ENCODE results near the gene ESPL1.

Gene ESPL1

DNA sequence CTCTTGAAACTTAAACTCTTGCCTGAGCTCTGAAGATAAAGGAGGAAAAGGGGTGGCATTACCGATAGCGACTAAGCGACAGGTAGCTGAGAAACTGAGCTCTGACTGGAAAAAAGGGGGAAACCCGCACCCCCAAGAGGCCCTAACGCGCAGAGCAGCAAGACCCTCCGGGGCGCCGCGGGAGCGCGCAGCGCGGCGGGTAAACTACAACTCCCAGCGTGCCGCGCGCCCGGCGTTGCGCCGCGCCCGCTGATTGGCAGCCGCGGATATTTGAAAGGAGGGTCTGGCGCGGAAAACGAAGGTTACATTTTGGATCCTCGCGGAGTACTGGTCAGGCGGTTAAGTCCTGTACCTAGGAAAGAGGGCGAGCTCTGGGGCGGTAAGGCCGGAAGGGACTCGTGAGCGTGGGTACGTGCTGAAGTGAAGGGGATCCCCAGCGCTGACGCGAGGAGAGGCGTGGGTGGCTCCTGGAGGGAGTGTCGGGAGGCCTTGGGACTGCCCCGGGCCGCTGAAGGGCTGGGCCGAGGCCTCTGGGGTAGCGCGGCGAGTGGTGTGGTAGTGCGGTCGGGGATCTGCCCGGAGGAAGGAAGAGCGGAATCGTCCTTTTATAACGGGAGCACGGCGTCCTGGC is at the start of gene ESPL1:
ESPL1 (plus strand) TSS at position 301 of the 631 bp plus-strand sequence. CDS start 468 bp downstream, outside the sequence.
- DNase-seq (ENCODE audit: low read depth) = peak; percentile 65

DNA sequence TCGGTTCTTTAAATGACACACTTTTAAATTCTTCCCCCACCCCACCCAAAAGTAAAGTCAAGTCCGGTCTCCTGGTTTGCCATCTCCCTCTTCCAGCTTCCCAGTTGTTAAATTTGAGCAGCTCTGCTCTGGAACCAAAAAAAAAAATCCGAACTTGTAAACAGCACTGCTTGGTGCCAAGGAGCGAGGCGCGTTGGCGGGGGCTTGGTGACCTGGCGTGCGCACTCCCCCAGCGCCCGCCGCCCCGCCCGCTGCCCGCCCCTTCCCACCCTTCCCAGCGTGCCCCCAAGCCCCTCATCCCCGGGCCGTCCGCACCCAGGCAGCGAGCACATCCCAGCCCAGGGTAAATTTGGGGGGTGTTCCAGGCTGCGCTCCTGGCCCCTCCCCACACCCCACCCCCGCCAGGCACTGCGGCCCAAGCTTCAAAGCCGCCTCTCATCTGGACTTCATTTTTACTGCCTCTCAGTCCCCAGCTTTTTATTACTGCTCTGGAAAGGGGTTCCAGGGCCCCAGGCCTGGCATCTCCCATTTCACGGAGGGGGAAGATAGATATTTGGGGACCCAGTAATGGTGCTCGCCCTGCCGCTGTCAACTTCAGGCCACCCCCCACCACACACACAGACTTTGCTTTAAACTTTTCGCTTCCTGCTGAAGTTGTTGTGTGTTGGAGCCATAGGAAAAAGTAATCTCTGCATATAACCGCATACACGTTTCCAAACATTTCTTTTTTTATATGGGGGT is 49.4 kb upstream of the ESPL1 start:
- no peak for DNase-seq (ENCODE audit: low read depth)

DNA sequence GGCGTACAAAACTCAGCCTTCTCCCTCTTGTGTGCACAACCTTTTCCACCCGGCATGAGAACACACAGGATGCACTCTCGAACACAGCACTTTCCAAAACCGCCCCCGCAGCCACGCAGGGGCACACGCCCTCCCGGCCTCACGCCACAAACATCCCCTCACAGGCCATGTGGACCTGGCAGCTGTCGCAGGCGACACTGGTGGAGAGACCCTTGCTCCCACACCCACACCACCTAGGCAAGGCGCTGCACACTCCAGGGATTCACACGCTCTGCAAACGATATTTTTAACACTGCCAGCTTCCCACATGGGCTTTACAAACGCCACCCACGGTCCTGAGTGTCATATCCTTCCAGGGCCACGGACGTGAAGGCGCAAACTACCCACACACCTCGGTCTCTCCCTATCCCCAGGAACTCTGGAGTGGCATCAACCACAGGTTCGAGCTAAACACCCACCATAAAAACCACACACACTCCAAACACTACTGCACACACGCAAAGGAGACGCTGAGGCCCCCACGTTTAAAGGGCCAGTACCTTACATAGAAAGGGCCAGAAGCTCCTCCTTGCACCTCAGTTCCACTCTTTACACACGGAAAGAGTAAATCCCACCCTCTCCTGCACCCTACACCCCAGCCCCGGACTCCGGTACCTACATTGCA is 48.7 kb upstream of the ESPL1 start:
- DNase-seq (ENCODE audit: low read depth) = no peak

GRCh38 chr12:53219956-53220693 is 48.0 kb upstream of the ESPL1 start:
- peak; percentile 54 for DNase-seq (ENCODE audit: low read depth)

- DNase-seq (ENCODE audit: low read depth) = peak; percentile 47
These were observed 47.4 kb upstream of the ESPL1 start for GRCh38 chr12:53220694-53221202.

DNA sequence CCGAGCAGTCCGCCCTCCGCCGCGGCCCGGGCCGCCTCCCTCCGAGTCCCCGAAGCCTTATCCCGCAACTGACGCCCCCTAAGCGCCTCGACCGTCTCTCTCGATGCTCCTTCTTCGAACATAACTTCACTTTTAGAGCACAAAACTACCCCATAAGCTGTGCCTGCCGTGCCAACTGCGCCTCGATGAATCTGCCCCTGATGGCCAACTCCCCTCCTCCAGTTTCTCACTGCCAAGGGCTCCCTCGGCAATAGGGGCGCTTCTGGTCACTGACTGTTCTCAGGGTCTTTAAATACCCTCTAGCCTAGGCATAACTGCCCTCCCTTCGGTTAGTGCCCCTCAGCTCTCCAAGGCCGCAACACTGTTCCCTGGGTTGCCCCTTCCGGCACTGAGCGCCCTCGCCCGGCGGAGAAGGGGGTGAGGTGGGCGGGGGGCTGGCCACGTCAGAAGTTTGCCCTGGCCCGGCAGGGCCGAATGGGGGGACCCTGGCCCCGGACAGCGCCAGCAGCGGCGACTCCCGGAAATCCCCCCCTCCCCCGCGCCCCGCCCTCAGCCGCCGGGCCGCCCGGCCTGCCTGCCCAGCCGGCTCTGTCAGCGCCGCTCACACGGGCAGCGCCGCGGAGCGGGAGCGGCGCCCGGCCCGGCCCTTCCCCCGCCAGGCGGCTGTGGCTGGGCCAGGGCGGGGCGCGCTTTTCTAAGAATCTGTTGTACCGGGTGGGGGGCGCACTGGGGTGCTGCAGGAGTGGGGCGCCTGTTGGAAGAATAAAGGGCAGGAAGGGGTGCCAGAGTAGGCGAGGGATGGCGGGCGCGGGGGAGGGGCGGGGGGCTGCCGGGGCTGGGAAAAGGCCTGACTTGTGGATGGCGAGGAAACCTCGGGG is 46.7 kb upstream of the ESPL1 start:
- no peak for DNase-seq (ENCODE audit: low read depth)

DNA sequence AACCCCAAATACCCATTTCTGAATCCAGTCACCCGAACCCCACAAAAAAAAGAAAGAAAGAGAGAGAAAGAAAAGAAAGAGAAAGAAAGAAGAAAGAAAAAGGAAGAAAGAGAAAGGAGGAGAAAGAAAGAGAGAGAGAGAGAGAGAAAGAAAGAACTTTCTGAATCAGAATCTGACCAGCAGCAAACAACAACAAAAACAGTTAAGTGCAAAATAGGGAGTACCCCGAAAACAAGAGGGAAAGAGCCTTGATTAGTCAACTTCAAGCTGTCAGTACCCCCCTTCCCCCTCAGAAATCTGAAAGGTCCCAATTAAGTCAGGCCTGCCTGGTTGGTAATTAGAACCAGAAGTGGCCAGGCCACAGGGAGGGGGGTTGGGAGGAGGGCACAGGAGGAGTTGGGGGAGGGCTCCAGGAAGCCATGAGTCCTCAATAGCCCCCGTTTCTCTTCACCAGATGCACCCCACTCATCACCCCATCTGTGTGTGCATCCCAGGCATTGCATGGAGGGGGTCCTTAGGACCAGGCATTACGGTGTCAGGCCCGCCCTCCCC is 45.9 kb upstream of the ESPL1 start:
- no peak for DNase-seq (ENCODE audit: low read depth)

GRCh38 chr12:53222806-53223261 is 45.3 kb upstream of the ESPL1 start:
- DNase-seq (ENCODE audit: low read depth) = no peak

- DNase-seq (ENCODE audit: low read depth) = no peak
These were observed 44.6 kb upstream of the ESPL1 start for GRCh38 chr12:53223389-53224060.

GRCh38 chr12:53224061-53224896 is 43.8 kb upstream of the ESPL1 start:
- DNase-seq (ENCODE audit: low read depth) = no peak

DNA sequence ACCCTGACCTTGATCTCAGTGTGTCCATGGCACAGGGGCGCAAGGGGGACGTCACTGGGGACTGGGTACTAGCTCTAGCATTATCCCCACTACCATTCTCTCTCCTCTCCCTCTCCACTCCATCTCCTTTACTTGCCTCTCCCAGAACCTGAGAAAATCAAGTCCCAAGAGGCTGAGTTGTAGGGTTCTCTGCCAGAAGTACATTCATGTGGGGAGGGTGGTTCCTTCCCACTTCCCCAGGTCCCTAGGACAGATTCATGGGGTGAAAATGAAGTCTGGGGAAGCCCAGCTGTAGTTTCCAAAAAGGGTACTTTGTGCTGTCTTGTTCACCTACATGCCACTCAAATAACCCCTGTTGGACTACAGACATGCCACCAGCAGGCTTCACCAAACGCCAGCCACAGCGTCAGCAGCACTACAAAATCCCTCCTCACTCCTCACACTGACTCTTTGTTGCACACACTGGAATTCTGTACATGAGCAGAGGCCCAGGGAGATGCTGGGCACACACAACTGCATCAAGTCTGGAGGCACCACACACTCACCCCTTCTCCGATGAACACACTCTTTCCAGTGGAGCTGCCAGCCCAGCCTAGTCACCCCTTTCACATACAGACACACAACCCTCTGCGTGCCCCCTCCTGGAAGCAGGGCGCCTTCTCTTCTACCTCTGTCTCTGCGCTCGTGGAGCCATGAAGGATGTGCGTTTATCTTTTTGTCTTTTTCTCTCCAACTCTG is 43.0 kb upstream of the ESPL1 start:
- DNase-seq (ENCODE audit: low read depth) = no peak

- no peak for DNase-seq (ENCODE audit: low read depth)
These were observed 42.3 kb upstream of the ESPL1 start for GRCh38 chr12:53225635-53226424.

DNA sequence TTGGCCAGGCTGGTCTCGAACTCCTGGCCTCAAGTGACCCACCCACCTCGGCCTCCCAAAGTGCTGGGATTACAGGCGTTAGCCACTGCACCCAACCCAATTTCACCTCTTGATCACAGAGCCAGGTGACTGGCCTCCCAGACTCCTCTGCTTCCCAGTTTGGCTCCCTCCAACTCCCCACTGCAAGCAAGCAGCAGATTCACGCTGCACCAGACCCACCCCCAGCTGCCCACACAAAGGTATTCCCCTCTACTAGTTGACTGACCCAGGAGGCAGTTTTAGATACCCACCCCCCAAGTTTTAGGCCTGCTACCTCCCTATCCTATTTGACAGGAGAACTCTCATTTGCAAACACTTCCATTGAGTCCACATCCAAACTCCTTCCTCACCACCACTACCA is 41.3 kb upstream of the ESPL1 start:
- no peak for DNase-seq (ENCODE audit: low read depth)

DNA sequence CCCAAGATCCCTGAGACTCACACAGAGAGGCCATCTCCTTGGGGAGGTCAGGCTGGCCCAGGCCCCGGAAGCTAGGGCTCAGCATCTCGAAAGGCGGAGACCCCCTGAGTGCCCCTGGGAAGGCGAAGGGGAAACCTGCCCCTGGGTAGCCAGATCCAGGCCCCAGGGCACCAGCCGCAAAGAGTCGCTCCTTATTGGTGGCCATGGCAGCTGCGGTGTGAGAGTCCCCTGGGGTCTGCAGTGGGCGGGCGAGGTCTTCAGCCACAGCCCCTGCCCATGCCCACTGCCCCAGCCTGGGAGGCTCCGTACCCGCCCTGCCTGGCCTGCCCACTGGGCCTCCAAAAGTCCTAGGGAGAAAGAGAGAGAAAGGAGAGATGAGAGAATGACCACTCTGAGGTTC is 40.8 kb upstream of the ESPL1 start:
- no peak for DNase-seq (ENCODE audit: low read depth)

DNA sequence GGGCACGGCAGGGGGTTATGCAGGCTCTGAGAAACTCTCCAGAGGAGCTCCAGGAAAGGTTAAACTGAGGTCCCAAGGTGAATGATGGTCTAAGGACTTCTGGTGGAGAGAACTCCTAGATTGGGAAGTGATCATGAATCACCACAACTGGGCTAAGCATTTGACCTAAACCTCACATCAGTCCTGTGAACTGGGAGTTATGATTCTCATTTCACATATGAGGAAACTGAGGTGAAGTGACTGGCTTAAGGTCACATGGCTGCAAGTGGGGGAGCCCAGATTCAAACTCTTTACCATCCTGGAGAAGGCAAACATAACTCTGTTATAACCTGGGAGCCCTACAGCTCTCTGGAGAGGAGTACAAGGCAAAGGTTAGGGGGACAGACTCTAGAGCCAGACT is 40.3 kb upstream of the ESPL1 start:
- DNase-seq (ENCODE audit: low read depth) = no peak

DNA sequence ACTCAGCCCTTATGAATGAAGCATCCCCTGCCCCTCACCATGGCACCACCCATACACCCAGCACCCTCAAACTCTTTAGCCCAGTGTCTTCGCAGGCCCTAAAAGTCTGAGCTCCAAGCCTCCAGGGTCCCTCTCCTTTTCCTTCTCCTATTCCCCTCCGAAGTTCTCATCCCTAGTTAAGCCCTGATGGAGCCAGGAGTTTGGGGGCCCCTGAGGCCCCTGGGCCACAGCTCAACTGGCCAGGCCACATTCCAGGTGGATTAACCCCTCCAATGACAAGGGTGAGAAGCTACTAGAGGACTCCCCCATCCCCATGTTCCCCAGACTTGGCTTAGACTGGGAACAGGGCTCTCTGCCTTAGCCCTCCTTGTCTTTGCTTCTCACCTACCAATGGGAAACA is 38.6 kb upstream of the ESPL1 start:
- no peak for DNase-seq (ENCODE audit: low read depth)

GRCh38 chr12:53230108-53230845 is 37.8 kb upstream of the ESPL1 start:
- no peak for DNase-seq (ENCODE audit: low read depth)

Data from stimulated activated CD8-positive, alpha-beta memory T cell treated with anti-CD3 and anti-CD28 coated beads, Interleukin-15, amount 100 ng/mL, for 1 hour (primary cell).